GM12872 (cell line): ENCODE results near the gene ASB18.

Experiments
- CTCF ChIP-seq: IDR thresholded peaks from 3 replicates; pipeline ENCODE4 v1.5.1; 2011; ENCODE audit warnings: low read depth, mild to moderate bottlenecking, low read length, moderate library complexity; ENCODE audit not compliant: insufficient read depth

The ASB18 gene

GRCh38 chr2:236200378-236200777 lies 63.8 kb downstream of the ASB18 start:
- no peak for TF ChIP-seq CTCF

GRCh38 chr2:236196366-236196765 lies 67.8 kb downstream of the ASB18 start:
- TF ChIP-seq CTCF, result no peak

GRCh38 chr2:236195726-236196125 lies 68.5 kb downstream of the ASB18 start:
- TF ChIP-seq CTCF, result no peak

- TF ChIP-seq CTCF, result no peak
These were observed 69.4 kb downstream of the ASB18 start for GRCh38 chr2:236194786-236195185.

GRCh38 chr2:236193026-236193425 lies 71.2 kb downstream of the ASB18 start:
- no peak for TF ChIP-seq CTCF

- no peak for TF ChIP-seq CTCF
These were observed 73.5 kb downstream of the ASB18 start for GRCh38 chr2:236190674-236191073.

GRCh38 chr2:236184701-236185100 lies 79.5 kb downstream of the ASB18 start:
- no peak for TF ChIP-seq CTCF
